Measurements from ENCODE around the gene WDR26. TPM values are rescaled to one million over a fixed set of nuclear protein-coding genes. Genes with fewer than 3 reads are reported as not detected.

The WDR26 gene
- total and polyA plus RNA-seq, 11 donors = 20.2 to 83.8 (median 60.1) TPM

DNA sequence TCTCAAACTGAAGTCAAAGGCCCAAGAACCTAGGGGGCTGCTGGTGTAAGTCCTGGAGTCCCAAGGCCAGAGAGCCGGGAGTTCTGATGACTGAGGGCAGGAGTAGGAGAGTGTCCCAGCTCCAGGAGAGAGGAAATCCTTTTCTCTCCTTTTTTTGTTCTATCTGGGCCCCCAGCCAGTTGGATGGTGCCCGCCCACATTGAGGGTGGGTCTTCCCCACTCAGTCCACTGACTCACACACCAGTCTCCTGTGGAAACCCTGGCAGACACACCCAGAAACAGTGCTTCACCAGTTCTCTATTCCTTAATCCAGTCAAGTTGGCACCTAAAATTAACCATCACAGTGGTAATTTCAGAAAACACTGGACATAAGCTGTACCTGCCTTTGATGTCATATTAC lies 12.7 kb upstream of the WDR26 start:
- ATAC-seq (peak; percentile 29 to 75 (median 66)), DNase-seq (peak in 2 of 5 donors; percentile 24 to 39)
- Histone ChIP-seq H3K27ac (no peak overlapping the region), H3K27me3 (no peaks in the 10 kb centered on the region), H3K9me3 (no peaks in the 10 kb centered on the region), H3K36me3 (peaks cover 0 to 10% (median 0%) of the 10 kb centered on the region in 9 donors), H3K4me1 (peaks cover 0 to 15% (median 2%) of the 10 kb centered on the region in 12 donors), H3K4me3 (no peak overlapping the region)
- WGBS, 4 donors = 50 to 79% (median 64%) methylated on average over 2 of the region's 2 CpGs
- TF ChIP-seq, protein P1, sequence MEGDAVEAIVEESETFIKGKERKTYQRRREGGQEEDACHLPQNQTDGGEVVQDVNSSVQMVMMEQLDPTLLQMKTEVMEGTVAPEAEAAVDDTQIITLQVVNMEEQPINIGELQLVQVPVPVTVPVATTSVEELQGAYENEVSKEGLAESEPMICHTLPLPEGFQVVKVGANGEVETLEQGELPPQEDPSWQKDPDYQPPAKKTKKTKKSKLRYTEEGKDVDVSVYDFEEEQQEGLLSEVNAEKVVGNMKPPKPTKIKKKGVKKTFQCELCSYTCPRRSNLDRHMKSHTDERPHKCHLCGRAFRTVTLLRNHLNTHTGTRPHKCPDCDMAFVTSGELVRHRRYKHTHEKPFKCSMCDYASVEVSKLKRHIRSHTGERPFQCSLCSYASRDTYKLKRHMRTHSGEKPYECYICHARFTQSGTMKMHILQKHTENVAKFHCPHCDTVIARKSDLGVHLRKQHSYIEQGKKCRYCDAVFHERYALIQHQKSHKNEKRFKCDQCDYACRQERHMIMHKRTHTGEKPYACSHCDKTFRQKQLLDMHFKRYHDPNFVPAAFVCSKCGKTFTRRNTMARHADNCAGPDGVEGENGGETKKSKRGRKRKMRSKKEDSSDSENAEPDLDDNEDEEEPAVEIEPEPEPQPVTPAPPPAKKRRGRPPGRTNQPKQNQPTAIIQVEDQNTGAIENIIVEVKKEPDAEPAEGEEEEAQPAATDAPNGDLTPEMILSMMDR (IDR thresholded peaks at IDR 0.05) = no peak
- TF ChIP-seq POLR2A (IDR thresholded peaks at IDR 0.05) = no peak
- intact Hi-C loops (cut with DNase I) = no loop called here

DNA sequence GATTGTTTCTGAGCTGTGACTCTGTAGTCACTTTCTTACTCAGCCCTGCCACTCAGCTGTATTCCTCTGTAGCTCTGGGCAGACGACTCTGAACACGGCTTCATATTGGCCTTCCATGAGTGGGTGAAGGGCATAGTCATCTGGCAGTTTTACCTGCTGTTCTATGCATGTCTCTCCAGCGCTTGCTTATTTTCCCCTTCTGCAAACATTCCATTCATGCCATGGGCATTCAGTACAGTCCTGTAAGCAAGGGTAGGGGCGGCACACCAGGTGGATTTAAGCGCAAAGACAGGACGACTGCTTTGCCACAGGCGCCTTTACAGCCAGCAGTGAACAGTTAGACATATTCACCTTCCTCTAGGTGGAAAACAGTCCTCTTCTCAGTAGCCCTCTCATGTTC lies 4.4 kb upstream of the WDR26 start:
- peaks cover 0 to 18% (median 10%) of the 10 kb centered on the region in 12 donors for H3K4me1 ChIP-seq
- TF ChIP-seq, protein P1 (IDR thresholded peaks at IDR 0.05) = no peak
- no peak for TF ChIP-seq POLR2A (IDR thresholded peaks at IDR 0.05)
- DNase-seq = no peak
- no peaks in the 10 kb centered on the region for H3K9me3 ChIP-seq
- intact Hi-C loops (cut with DNase I) = no loop called here
- H3K27ac ChIP-seq = no peak overlapping the region
- H3K4me3 ChIP-seq = no peak overlapping the region
- WGBS, 4 donors = 89 to 92% (median 90%) methylated on average over 7 of the region's 7 CpGs
- no peaks in the 10 kb centered on the region for H3K27me3 ChIP-seq
- H3K36me3 ChIP-seq = peaks cover 0 to 26% (median 7%) of the 10 kb centered on the region in 9 donors
- no peak for ATAC-seq

DNA sequence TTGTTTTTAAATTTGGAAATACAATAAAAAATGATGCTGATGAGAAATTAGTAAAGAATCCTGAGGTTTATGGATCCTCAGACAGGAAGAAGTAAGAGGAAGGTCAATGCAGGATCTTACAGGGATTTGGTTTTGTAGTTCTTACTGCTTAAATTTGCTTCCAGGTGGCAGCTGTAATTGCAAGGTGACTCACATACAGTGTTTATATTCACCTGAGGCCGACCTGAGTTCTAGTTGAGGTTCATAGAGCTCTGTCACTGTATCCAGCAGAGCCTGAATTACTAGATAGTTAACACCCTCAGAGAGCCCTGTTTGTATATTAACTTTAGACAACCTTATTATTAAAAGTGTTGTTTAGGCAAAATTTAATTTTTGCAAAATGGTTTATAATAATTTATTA lies 1.4 kb upstream of the WDR26 start:
- Histone ChIP-seq H3K27me3 (no peaks in the 10 kb centered on the region), H3K27ac (peak overlapping the region in 4 of 12 donors; percentile 93 to 97 (median 96)), H3K4me3 (peak overlapping the region in 1 of 12 donors; percentile 90), H3K4me1 (peaks cover 7 to 38% (median 26%) of the 10 kb centered on the region in 12 donors), H3K9me3 (no peaks in the 10 kb centered on the region), H3K36me3 (peaks cover 0 to 16% (median 11%) of the 10 kb centered on the region in 9 donors)
- WGBS, 4 donors = 85 to 96% (median 93%) methylated on average over 1 of the region's 1 CpG
- intact Hi-C loops (cut with DNase I) = loop anchor here in 1 of 10 donors (2.0 kb wide), 1 partner anchor 21 kb away; no protein-coding TSS in a partner anchor
- TF ChIP-seq, protein P1 (IDR thresholded peaks at IDR 0.05) = no peak
- no peak for TF ChIP-seq POLR2A (IDR thresholded peaks at IDR 0.05)
- no peak for DNase-seq
- ATAC-seq = no peak

DNA sequence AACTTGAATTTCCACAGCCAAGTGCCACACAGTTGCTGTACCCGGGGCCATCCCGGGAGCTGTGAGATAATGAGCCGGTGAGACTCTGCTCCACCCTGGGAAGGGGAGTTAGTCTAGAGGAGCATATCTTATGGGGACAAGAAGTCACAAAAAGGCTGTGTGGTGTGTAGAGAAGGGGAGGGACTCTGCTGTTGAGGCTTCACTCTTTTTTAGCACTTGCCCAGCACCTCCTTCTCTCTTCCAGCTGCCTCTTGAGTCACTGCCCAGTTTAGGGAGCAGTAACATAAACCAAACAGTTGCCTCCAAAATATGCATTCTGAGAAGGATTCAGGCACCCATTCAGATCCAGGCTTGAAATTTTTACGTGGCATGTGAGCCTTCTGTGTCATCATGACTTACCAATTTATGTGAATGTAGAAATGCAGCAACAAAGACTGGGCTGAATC lies 744 bp upstream of the WDR26 start:
- peak; percentile 16 to 21 (median 18) for ATAC-seq
- Histone ChIP-seq H3K27ac (peak overlapping the region; percentile 85 to 97 (median 95)), H3K27me3 (no peaks in the 10 kb centered on the region), H3K4me3 (peak overlapping the region; percentile 60 to 91 (median 86)), H3K36me3 (peaks cover 0 to 16% (median 10%) of the 10 kb centered on the region in 9 donors), H3K9me3 (no peaks in the 10 kb centered on the region), H3K4me1 (peaks cover 7 to 45% (median 32%) of the 10 kb centered on the region in 12 donors)
- intact Hi-C loops (cut with DNase I) = loop anchor here in 1 of 10 donors (2.0 kb wide), 1 partner anchor 21 kb away; no protein-coding TSS in a partner anchor
- 5 to 10% (median 7%) methylated on average over 3 to 4 of the region's 4 CpGs for WGBS, 4 donors
- TF ChIP-seq, protein P1 (IDR thresholded peaks at IDR 0.05) = no peak
- TF ChIP-seq POLR2A (IDR thresholded peaks at IDR 0.05) = no peak
- no peak for DNase-seq
